ENCODE measurements around the gene SLC10A3.

SLC10A3 gene

DNA sequence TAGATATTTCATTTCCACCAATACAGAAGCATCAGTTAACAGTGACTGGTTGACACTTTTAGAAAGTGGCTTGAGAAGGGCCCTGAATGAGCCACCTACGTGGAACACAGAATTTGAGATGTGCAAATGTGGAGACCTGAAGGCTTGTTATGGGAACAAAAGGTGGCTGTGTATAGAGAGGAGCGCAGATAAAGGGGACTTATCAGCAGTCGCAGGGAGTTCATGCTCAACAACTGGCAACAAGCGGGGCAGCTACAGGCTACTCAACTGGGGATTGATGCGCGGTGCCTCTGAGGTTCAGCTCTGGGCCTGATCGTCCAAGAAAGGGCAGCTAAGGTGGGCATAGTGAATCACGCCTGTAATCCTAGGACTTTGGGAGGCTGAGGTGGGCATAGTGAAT, 29.0 kb upstream of the SLC10A3 start:
- TF ChIP-seq, protein P1, sequence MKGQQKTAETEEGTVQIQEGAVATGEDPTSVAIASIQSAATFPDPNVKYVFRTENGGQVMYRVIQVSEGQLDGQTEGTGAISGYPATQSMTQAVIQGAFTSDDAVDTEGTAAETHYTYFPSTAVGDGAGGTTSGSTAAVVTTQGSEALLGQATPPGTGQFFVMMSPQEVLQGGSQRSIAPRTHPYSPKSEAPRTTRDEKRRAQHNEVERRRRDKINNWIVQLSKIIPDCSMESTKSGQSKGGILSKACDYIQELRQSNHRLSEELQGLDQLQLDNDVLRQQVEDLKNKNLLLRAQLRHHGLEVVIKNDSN (IDR thresholded peaks at IDR 0.05), result no peak
- TF ChIP-seq TEAD4 (IDR thresholded peaks at IDR 0.05) (no peak), CEBPB (IDR thresholded peaks at IDR 0.05) (no peak), REST (IDR thresholded peaks at IDR 0.05; ENCODE audit: low read depth) (no peak), EGR1 (IDR thresholded peaks at IDR 0.05) (no peak), TCF12 (IDR thresholded peaks at IDR 0.05; ENCODE audit: low read depth) (no peak), FOXM1 (IDR thresholded peaks at IDR 0.05; ENCODE audit: borderline replicate concordance, low read depth) (no peak), YY1 (IDR thresholded peaks at IDR 0.05; ENCODE audit: low read depth) (no peak), CREB1 (IDR thresholded peaks at IDR 0.05; ENCODE audit: low read depth) (no peak), TAF1 (IDR thresholded peaks at IDR 0.05; ENCODE audit: low read depth) (no peak), RAD21 (IDR thresholded peaks at IDR 0.05; ENCODE audit: low read depth) (no peak), NFIC (IDR thresholded peaks at IDR 0.05) (no peak), EP300 (IDR thresholded peaks at IDR 0.05; ENCODE audit: borderline replicate concordance) (no peak), ZBTB7A (IDR thresholded peaks at IDR 0.05; ENCODE audit: low read depth) (no peak)
- TF ChIP-seq, protein P2, sequence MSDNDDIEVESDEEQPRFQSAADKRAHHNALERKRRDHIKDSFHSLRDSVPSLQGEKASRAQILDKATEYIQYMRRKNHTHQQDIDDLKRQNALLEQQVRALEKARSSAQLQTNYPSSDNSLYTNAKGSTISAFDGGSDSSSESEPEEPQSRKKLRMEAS (IDR thresholded peaks at IDR 0.05), result no peak

GRCh38 chrX:154517101-154517781, 26.8 kb upstream of the SLC10A3 start:
- no peak for TF ChIP-seq NFIC (IDR thresholded peaks at IDR 0.05)
- TF ChIP-seq, protein P1 (IDR thresholded peaks at IDR 0.05), result no peak
- no peak for TF ChIP-seq TAF1 (IDR thresholded peaks at IDR 0.05; ENCODE audit: low read depth)
- TF ChIP-seq, protein P2 (IDR thresholded peaks at IDR 0.05), result no peak
- no peak for TF ChIP-seq TCF12 (IDR thresholded peaks at IDR 0.05; ENCODE audit: low read depth)
- TF ChIP-seq EGR1 (IDR thresholded peaks at IDR 0.05), result no peak
- no peak for TF ChIP-seq FOXM1 (IDR thresholded peaks at IDR 0.05; ENCODE audit: borderline replicate concordance, low read depth)
- TF ChIP-seq ZBTB7A (IDR thresholded peaks at IDR 0.05; ENCODE audit: low read depth), result no peak

- TF ChIP-seq CEBPB (IDR thresholded peaks at IDR 0.05) (no peak), TAF1 (IDR thresholded peaks at IDR 0.05; ENCODE audit: low read depth) (no peak), EGR1 (IDR thresholded peaks at IDR 0.05) (no peak), TEAD4 (IDR thresholded peaks at IDR 0.05) (no peak), RAD21 (IDR thresholded peaks at IDR 0.05; ENCODE audit: low read depth) (no peak), YY1 (IDR thresholded peaks at IDR 0.05; ENCODE audit: low read depth) (no peak), NFIC (IDR thresholded peaks at IDR 0.05) (no peak), CREB1 (IDR thresholded peaks at IDR 0.05; ENCODE audit: low read depth) (no peak), ZBTB7A (IDR thresholded peaks at IDR 0.05; ENCODE audit: low read depth) (no peak), EP300 (IDR thresholded peaks at IDR 0.05; ENCODE audit: borderline replicate concordance) (no peak), FOXM1 (IDR thresholded peaks at IDR 0.05; ENCODE audit: borderline replicate concordance, low read depth) (no peak), REST (IDR thresholded peaks at IDR 0.05; ENCODE audit: low read depth) (no peak), TCF12 (IDR thresholded peaks at IDR 0.05; ENCODE audit: low read depth) (no peak)
- TF ChIP-seq, protein P1 (IDR thresholded peaks at IDR 0.05), result no peak
These were observed 26.2 kb upstream of the SLC10A3 start for GRCh38 chrX:154516656-154517100.

- peak; percentile 81 for TF ChIP-seq YY1 (IDR thresholded peaks at IDR 0.05; ENCODE audit: low read depth)
- TF ChIP-seq EGR1 (IDR thresholded peaks at IDR 0.05), result 0 out of 2 replicates have a peak, but pooled peaks have one; percentile 26
- no peak for TF ChIP-seq NFIC (IDR thresholded peaks at IDR 0.05)
- TF ChIP-seq TAF1 (IDR thresholded peaks at IDR 0.05; ENCODE audit: low read depth), result peak; percentile 53; the same call in 1 of the 2 replicates
- TF ChIP-seq FOXM1 (IDR thresholded peaks at IDR 0.05; ENCODE audit: borderline replicate concordance, low read depth), result no peak
- TF ChIP-seq CEBPB (IDR thresholded peaks at IDR 0.05), result no peak
These were observed 25.7 kb upstream of the SLC10A3 start, which contains the start of gene FAM3A for GRCh38 chrX:154515966-154516655. FAM3A (minus strand) TSS chrX:154516232; CDS start chrX:154515772, 460 bp downstream.

Data from Ishikawa (cell line).